ENCODE measurements around the gene CD99L2. TPM values are rescaled to one million over a fixed set of nuclear protein-coding genes. Genes with fewer than 3 reads are reported as not detected.

CD99L2 gene
- total RNA-seq, 1 experiment from 2014 or later: 42.4 TPM

- H3K4me3 Mint-ChIP-seq (ENCODE audit: unreplicated experiment): no peak overlapping the region
- CTCF ChIA-PET: interaction anchor here (0.8 to 6.4 kb wide), 2 partner anchors 207 to 306 kb away, joined by 3 to 89 read pairs; no protein-coding TSS in a partner anchor
- peaks cover 37% of the 10 kb centered on the region for H3K36me3 Mint-ChIP-seq (ENCODE audit: insufficient read depth, unreplicated experiment)
- POLR2A ChIA-PET: interaction anchor here (0.6 kb wide), 1 partner anchor 57 kb away, joined by 3 read pairs; no protein-coding TSS in a partner anchor
- H3K9me3 Mint-ChIP-seq (ENCODE audit: unreplicated experiment): no peaks in the 10 kb centered on the region
- intact Hi-C loops (cut with micrococcal nuclease): no loop called here
- no peaks in the 10 kb centered on the region for H3K27me3 Mint-ChIP-seq (ENCODE audit: insufficient read depth, unreplicated experiment)
- no peak overlapping the region for H3K27ac Mint-ChIP-seq (ENCODE audit: low read depth, unreplicated experiment)
- no TSS peak for BruUV-seq (replicated peaks)
- TF ChIP-seq CTCF (IDR thresholded peaks at IDR 0.05; ENCODE audit: unreplicated experiment): no peak
- no peak for DNase-seq (ENCODE audit: unreplicated experiment)
- peaks cover 8% of the 10 kb centered on the region for H3K4me1 Mint-ChIP-seq (ENCODE audit: insufficient read depth, unreplicated experiment)
These were observed 121.0 kb downstream of the CD99L2 start for GRCh38 chrX:150777328-150777992.

- no TSS peak for BruUV-seq (replicated peaks)
- Mint-ChIP-seq H3K4me3 (ENCODE audit: unreplicated experiment) (no peak overlapping the region), H3K27me3 (ENCODE audit: insufficient read depth, unreplicated experiment) (no peaks in the 10 kb centered on the region), H3K9me3 (ENCODE audit: unreplicated experiment) (no peaks in the 10 kb centered on the region), H3K4me1 (ENCODE audit: insufficient read depth, unreplicated experiment) (peaks cover 13% of the 10 kb centered on the region), H3K27ac (ENCODE audit: low read depth, unreplicated experiment) (no peak overlapping the region), H3K36me3 (ENCODE audit: insufficient read depth, unreplicated experiment) (peaks cover 43% of the 10 kb centered on the region)
- ChIA-PET POLR2A (no interaction called here), CTCF (interaction anchor here (1.0 to 6.4 kb wide), 3 partner anchors 11 to 328 kb away, joined by 5 to 89 read pairs (median 7); no protein-coding TSS in a partner anchor)
- no peak for TF ChIP-seq CTCF (IDR thresholded peaks at IDR 0.05; ENCODE audit: unreplicated experiment)
- no peak for DNase-seq (ENCODE audit: unreplicated experiment)
- intact Hi-C loops (cut with micrococcal nuclease): no loop called here
These were observed 122.7 kb downstream of the CD99L2 start for GRCh38 chrX:150775569-150776350.

GRCh38 chrX:150774798-150775568 lies 123.5 kb downstream of the CD99L2 start:
- Mint-ChIP-seq H3K4me3 (ENCODE audit: unreplicated experiment) (no peak overlapping the region), H3K27me3 (ENCODE audit: insufficient read depth, unreplicated experiment) (no peaks in the 10 kb centered on the region), H3K36me3 (ENCODE audit: insufficient read depth, unreplicated experiment) (peaks cover 43% of the 10 kb centered on the region), H3K27ac (ENCODE audit: low read depth, unreplicated experiment) (no peak overlapping the region), H3K4me1 (ENCODE audit: insufficient read depth, unreplicated experiment) (peaks cover 13% of the 10 kb centered on the region), H3K9me3 (ENCODE audit: unreplicated experiment) (no peaks in the 10 kb centered on the region)
- ChIA-PET CTCF (interaction anchor here (1.0 to 6.4 kb wide), 2 partner anchors 308 to 329 kb away, joined by 5 to 89 read pairs; no protein-coding TSS in a partner anchor), POLR2A (interaction anchor here (0.6 kb wide), 1 partner anchor 12 kb away, joined by 3 read pairs; no protein-coding TSS in a partner anchor)
- intact Hi-C loops (cut with micrococcal nuclease): loop anchor here (5.0 kb wide), 2 partner anchors 377 to 1857 kb away; no protein-coding TSS in a partner anchor
- TF ChIP-seq CTCF (IDR thresholded peaks at IDR 0.05; ENCODE audit: unreplicated experiment): no peak
- DNase-seq (ENCODE audit: unreplicated experiment): no peak
- BruUV-seq (replicated peaks): no TSS peak
